CD4-positive, alpha-beta T cell treated with Interleukin-4 for 1 hour (primary cell): ENCODE data around the gene TWIST2.

Experiments used
- DNase-seq, 2 donors: peaks; one replicate each; pipeline ENCODE4 v3.0.0-alpha.2; 2020 to 2022

TWIST2 gene

DNA sequence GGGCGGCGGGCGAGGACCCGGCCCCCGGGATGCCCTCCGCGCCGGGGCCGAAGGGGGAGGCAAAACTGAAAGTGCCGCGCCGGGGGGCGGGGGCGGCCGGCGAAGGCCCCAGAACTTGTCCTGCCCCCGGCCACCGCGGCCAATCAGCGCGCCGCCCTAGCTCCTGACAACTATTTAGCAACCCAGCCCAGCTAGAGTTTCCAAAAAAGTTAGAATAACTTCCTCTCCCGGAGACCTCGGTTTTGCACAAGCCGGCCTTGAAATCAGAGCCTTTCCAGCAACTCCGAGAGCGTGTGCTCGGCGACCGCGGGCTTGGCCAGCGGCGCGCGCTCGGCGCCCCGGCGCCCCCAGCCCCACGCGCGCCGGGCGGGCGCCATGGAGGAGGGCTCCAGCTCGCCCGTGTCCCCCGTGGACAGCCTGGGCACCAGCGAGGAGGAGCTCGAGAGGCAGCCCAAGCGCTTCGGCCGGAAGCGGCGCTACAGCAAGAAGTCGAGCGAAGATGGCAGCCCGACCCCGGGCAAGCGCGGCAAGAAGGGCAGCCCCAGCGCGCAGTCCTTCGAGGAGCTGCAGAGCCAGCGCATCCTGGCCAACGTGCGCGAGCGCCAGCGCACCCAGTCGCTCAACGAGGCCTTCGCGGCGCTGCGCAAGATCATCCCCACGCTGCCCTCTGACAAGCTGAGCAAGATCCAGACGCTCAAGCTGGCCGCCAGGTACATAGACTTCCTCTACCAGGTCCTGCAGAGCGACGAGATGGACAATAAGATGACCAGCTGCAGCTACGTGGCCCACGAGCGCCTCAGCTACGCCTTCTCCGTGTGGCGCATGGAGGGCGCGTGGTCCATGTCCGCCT, at the start of gene TWIST2:
TSS of gene TWIST2 (plus strand) at position 245 of the 850 bp plus-strand sequence. CDS start at position 376, 131 bp downstream.
- no peak for DNase-seq

DNA sequence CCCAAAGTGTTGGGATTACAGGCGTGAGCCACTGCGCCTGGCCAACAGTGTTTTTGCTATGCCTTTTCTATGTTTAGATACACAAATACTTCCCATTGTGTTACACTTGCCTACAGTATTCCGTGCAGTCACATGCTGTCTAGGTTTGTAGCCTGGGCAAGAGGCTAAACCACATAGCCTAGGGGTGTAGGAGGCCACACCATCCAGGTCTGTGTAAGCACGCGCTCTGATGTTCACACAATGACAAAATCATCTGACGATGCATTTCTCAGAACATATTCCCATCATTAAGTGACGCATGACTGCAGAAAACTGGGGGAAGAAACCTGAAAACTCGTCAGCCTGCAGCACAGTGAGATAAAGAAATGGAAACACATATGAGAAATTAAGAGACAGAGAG, 46.1 kb upstream of the TWIST2 start:
- no peak for DNase-seq

DNA sequence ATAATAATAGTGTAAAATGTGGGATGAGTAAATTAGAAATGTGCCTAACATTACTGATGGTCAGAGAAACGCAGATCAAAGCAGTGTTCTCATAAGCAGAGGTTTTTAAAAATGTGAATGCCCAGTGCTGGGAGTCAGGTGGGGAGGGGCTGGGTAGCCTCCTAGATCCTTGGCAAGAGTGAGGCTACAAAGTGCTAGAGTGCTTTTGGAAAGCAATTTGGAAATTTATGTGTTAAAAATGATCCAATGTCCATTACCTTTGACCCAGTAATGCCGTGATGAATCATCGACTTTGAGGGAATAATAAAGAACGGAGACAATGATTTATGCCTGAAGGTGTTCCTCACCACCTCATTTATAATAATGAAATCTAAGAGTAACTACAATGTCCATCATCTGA, 44.9 kb upstream of the TWIST2 start:
- DNase-seq, result no peak

DNA sequence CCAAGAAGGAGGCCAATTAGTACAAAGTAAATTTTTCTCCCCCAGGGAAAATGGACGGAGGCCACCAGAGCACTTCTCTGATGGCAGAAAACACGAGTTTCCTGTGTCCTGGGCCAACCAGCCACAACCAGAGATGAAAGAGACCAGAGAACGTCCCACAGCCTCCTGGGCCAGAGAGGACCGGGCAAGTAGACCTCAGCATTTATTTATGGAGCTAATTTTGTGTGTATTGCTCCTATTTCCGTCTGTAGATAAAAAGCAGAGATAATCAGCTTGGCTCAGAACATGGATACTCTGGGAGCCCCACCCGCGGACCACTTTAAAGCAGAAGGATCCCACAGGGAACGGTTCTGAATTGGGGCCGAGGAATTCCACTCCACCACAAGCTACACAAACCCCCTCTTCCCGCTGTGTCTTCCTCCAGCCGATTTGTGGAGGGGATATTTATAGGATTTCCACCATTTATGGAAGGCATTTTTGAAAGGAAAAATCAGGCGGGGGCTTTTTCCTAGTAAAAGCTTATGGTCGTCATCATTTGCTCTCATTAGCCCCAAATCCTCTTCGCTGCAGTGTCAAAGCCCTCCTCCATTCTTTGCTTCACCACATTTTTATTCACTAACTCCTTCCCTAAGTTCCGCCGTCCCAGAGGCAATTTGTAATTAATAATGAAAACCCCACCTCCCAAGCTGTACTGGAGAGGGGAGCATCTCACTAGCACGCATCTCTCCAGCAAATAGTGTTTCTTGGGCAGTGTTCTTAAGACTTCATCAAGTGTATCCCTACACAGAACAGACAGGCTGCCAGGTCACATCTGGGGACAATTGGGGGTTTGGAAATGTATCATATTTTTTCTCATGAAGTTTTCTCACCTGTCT, 43.7 kb upstream of the TWIST2 start:
- DNase-seq, result no peak

DNA sequence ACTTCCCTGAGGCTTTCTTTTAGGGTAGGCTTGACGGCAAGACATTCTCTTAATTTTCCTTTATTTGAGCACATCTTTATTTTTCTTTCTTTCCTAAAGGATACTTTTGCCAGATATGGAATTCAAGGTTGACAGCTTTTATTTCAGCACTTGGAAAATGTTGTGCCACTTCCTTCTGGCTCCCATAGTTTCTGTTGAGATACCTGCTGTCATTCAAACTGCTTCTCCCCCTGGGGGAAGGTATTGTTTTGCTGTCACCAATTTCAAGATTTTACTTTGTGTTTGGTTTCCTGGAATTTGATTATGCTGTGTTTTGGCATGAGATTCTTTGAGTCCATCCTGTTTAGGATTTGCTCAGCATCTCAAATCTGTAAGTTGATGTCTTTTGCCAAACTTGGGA, 39.1 kb upstream of the TWIST2 start:
- no peak for DNase-seq

DNA sequence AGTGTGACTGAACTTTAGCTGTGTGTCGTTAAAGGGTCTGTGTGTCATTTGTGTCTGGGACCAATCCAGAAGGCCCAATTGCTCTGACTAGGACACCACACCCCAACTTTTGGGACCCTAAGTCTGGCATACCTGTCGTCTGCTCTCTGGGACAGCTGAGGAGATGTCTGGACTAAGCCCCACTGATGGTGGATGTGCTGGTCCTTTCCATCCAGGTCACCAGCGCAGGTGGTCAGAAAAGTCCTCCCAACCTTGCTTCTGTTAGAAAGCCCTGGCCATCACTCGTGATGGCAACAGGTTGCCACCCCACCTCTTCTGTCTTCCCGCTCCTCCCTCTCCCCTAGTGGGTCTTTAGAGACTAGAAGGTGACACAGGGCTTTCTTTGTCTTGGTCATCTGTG, 37.6 kb upstream of the TWIST2 start:
- no peak for DNase-seq

DNA sequence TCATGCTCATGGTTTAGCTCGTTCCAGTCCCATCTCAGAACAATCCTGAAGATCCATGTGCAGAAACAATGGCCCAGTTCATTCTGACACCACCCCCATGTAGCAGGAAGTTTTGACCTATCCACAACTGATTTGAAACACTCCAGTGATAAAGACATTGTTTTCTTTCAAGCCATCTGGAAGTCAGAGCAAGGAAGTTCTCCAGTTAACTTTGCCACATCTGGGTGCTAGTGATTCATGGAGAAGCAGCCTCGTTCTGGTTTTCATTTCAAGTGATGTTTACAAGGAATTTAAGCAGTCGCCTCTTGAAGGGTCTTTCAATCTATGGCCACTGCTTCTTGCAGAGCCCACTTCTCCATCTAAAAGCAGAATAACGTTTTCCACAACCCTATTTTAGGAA, 36.6 kb upstream of the TWIST2 start:
- DNase-seq, result no peak

DNA sequence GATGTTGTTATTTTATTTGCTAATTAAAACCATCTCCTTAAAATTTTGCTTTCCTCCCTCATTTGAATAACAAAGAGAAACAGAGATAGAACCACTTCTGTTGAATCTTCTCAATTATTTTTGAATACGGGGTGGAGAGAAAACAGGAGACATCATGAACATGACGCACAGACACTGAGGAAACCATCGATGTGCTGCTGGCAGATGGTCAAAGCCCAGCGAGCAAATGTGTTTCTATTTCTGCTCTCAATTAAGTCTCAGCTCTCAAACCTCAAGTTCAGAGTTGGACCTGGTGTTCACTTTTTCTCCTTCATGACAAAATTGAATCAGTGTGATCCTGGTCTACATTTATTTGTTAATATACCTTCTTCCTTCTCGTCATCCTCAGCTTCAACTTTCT, 36.1 kb upstream of the TWIST2 start:
- DNase-seq, result no peak

DNA sequence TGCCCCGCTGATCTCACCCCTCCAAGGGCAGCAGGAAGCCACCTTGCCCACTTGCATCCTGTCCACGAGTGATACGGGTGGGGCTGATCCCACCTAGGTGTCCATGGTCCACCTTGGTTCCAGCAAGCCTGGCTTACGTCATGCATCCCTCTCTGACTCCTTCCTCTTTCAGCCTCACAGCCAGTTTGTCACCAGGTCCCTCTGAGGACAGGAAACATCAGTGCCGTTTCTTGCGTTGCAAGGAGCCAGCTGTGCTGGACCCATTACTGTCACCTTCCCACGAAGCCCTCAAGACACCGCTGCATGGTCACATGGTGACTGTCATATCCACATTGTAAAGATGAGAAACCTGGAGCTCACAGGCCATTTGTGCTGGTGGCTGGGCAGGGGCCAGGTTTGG, 34.8 kb upstream of the TWIST2 start:
- no peak for DNase-seq

DNA sequence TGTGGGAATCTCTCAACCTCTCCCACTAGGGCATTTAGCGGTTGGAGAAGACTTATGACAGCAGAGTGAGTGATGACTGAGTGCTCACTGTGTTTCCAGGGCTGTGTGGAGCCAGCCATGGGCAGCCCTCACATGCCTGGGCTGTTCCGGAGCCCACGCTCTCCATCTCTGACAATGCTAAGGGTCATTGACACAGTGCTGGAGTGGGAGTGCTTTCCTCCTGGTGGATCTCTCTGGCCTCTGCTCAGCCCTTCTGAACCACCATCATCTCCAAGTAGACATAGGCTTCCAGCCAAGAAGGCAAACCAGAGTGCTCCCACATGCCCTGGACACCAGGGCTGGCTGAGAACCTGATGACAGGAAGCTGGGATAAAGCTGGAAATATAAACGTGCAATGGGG, 33.1 kb upstream of the TWIST2 start:
- no peak for DNase-seq

DNA sequence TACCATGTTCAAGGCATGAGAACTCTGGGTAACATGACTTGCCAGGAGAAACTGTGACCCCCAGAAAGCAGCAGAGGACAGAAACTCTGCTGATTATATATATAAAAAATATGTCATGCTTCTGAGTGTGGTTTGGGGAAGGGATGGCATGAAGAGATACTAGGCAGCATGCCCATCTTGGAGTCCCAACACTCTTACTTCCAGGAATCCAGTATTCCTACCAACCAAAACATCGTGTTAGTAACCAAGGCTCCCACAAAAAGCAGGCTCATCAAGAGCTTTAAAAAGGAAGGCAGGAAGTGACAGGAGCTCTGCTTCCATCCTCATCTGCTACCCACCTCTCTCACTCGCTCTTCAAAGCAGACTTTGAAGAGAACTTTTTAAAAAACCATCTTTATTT, 31.6 kb upstream of the TWIST2 start:
- DNase-seq, result no peak

DNA sequence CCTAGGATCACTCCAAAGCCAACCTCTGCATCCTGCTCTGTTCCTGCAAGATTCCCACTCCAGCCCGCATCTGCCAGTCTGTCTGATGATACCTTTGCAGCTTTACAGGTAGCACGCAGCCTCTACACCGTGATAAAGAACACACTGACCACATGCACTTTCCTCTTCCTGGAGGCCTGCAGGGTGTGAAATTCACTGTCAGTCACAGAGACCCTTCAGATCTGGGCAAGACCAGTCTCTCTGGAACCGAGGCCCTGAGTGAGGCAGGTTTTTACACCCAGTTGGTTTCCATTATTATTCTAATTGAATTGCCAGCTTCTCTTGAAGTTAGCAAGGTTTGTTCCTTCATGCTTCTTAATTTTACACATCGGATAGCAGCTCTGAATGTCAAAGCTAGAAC, 30.5 kb upstream of the TWIST2 start:
- DNase-seq, result no peak

DNA sequence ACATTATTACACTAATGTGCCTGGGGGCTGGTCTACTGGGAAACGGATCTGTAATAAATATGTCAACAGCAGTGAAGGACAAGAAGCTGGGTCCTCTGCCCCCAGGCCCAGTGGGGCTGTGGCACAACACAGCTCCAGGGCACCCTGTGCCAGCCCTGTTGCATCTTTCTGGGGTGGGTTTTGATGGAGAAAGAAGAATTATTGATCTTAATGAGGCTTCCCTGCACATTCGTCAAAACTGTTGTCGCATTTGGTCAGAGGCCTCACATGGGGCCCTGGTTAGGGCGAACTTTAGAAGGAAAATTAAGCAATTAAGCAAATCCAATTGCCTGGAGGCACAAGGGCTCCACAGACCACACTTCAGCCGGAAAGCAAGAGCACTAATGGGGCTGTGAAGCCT, 30.0 kb upstream of the TWIST2 start:
- no peak for DNase-seq

DNA sequence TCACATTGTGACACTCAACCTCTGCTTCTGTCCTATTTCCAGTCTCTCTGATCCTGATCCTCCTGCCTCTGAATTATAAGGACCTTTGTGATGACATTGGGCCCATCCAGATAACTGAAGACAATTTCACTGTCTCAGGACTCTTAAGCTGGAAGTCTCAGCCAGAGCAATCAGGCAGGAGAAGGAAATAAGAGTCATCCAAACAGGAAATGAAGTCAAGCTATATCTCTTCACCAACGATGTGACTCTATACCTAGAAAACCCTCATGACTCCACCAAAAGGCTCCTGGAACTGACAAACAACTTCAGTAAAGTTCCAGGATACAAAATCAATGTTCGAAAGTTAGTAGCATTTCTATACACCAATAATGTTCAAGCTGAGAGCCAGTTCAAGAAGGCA, 29.3 kb upstream of the TWIST2 start:
- no peak for DNase-seq

DNA sequence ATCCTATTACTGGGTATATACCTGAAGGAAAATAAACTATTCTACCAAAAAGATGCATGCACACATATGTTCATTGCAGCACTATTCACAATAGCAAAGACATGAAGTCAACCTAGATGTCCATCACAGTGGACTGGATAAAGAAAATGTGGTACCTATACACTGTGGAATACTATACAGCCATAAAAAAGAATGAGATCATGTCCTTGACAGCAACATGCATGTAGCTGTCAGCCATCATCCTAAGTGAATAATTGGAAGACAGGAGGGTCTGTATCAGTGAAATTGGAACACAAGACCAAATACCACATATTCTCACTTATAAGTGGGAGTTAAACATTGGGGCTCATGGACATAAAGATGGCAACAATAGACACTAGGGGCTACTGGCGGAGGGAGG, 27.7 kb upstream of the TWIST2 start:
- no peak for DNase-seq

DNA sequence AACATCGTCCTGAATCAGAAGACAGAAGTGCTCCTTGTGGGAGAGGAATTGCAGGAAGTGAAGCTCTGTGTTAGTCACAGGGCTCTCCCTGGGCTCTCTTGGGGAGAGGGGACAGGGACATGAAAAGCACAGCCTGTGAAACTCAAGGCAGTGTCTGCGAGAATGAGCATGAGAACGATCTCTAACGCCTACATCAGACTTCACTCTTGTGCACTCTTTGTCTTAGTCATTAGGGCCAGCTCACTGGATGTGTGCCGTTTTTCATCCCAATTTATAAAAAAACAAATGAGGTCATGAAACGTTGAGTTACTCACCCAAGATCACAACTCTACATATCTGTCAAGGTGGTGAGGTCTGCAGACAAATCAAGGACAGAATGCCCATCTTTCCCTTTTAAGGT, 27.0 kb upstream of the TWIST2 start:
- DNase-seq, result no peak

DNA sequence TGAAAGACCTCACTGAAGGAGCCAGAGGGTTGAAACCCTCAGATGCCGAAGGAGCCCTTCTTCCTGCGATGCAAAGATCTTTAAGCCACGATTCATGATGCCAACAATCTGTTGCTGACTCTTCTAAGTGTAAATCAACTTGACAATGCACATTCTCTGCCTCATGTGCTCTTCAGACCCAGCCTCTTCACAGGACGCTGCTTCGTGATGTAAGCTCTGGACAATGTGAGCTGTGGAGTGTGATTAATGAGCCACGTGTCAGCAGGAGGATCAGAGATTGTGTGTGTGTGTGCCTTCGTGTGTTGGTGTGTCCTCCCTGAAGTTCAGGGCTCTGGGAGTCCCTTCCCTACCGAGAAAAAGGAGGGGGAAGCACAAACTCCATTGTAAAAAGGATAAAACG, 26.5 kb upstream of the TWIST2 start:
- DNase-seq, result no peak

DNA sequence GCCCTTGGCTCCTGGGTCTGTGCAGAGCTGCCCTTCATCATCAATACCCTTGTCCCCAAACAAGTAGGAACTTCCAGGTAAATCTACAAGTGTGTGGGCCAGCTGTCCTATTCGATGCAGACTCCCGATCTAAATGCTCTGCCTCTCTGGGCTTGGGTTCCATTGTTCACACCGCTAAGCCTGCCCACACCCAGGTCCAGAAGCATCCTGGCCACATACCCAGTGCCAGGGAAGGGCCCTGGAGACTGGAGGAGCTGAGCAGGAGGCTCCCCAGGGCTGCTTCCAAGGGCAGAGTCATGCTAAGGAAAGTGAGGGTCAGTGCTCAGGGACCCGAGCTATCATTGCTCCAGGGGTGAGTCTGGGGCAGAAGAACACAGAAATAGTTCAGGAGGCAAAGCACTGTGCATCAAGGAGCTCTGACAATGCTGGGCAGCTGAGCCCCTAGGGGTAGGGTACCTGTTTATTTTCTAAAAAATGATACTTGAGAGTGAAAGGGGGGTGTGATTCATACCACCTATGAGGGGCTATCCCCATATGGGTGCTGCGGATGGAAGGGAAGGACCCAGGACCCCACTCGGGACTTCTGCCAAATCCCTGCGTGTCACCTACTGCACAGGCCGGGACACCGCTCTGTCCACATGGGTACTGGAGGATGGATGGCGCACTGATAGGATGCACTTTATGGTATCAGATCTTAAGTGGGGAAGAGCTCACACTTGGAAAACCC, 25.8 kb upstream of the TWIST2 start:
- DNase-seq, result no peak

DNA sequence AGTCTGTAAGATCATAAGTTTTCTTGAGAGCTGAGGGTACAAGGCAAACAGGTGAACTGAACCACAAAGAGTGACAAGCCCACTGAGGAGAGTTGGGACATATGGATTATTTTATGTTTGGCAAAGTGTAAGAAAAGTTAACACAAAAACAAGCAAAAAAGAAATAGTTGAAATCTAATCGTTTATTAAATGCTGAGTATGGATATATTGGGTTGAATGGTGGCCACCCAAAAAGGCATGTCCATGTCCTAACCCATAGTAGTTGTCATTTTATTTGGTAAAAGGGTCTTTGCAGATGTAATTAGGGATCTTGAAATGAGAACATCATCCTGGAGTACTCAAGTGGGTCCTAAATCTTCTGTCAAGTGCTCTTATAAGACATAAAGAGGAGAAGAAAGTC, 24.9 kb upstream of the TWIST2 start:
- DNase-seq, result no peak

DNA sequence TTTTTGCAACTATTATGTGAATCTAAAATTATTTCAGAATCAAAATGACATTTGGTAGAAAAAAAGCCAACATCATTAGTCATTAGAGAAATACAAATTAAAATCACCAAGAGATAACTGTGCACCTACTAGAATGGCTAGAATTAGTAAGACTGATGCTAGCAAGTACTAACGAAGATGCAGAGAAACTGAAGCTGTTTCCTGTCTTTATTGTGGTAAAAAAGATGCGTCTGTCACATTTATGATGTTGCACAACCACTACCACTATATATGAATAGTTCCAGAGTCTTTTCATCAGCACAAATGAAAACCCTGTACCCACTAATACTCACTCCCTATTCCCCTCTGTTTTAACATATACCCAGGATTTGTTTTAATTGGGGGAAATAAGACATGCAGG, 16.7 kb upstream of the TWIST2 start:
- no peak for DNase-seq

DNA sequence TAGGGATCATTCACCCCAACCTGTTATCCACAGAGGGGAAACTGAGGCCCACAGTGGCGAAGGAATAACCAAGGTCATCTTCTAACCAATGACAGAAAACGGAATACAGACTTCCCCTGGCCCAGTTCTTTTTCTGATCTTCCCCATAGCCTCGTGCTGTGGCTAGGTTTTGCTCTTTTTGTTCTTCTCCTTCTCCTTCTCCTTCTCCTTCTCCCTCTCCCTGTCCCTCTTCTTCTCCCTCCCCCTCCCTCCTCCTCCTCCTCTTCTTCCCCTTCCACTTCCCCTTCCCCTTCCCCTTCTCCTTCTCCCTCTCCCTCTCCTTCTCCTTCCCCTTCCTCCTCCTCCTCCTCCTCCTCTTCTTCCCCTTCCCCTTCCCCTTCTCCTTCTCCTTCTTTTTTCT, 12.9 kb upstream of the TWIST2 start:
- DNase-seq, result no peak

DNA sequence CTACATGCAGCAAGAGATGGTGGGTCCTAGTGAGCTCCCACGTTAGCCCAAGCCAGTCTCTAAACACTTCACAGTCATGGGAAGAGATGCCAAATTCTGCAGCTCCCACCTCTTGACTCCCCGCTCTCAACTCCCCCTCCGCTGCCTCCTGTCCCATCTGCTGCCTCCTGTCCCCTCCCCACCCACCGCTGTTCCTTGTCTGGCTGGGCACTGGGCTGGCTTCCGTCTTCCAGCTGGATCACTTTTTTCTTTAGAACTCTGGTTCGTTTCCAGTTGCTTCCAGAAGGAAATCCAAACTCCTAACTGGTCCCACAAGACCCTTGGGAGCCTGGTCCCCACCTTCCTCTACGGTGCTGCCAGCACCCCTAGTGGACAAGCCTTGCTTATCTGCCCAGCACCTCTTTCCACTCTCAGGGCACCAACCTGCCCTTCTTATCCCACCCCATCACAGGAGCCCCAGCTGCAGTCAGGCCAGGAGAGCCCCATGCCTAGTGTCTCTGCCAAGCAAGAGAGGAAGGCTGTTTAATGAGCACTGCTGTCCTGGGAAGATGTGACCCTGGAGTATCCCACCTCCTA, 12.1 kb upstream of the TWIST2 start:
- no peak for DNase-seq

DNA sequence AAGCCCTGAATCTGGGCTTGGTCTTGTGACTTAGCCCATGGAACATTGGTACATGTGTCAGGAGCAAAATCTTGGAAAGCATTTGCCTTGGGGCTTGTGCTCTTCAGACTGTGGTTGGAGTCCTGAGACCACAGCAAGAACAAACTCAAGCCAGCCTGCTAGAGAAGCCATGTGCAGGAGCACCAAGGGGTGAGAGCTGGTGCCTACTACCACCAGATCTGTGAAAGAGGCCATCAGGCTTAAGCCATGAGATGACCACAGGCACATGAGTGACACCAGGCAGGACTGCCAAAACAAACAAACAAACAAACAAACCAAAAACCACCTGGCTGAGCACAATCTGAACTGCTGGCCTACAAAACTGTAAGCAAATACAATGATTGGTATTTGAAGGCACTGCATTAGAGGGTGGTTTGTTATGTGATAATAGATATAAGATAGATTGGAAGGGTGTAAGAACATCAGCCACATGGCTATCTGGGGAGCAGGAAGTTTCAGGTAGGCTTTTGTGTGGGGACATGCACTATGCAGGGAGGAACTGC, 9.0 kb upstream of the TWIST2 start:
- no peak for DNase-seq
